Measurements from ENCODE around the gene ATE1. TPM values are rescaled to one million over a fixed set of nuclear protein-coding genes. Genes with fewer than 3 reads are reported as not detected.

The ATE1 gene
- polyA plus RNA-seq, 1 experiment = 17.9 TPM

DNA sequence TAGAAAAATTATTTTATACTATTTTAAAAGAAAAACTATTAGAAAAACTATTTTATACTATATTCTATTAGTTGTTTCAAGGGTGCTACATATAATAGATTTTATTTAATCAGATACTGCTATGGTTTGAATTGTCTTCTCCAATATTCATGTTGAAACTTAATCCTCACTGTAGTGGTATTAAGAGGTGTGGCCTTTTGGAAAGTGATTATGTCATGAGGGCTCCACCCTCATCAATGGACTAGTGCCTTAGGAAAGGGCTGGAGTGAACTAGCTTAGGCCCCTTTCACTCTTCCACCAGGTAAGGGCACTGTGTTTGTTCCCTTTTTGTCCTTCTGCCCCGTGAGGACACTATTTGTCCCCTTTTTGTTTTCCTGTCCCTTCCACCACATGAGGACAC is 111.6 kb downstream of the ATE1 start:
- CTCF ChIA-PET = no interaction called here
- no peak overlapping the region for H3K27ac ChIP-seq (ENCODE audit: low read depth, low read length)
- DNase-seq (ENCODE audit: low read depth, low spot score) = no peak
- H3K4me3 ChIP-seq (ENCODE audit: low read depth, low read length) = no peak overlapping the region
- no peaks in the 10 kb centered on the region for H3K27me3 ChIP-seq (ENCODE audit: control insufficient read depth, insufficient read depth, low read length)
- H3K9me3 ChIP-seq (ENCODE audit: control insufficient read depth, insufficient read depth, low read length) = no peaks in the 10 kb centered on the region; the same call in 1 of the 2 replicates
- POLR2A ChIA-PET = no interaction called here
- TF ChIP-seq, protein P1, sequence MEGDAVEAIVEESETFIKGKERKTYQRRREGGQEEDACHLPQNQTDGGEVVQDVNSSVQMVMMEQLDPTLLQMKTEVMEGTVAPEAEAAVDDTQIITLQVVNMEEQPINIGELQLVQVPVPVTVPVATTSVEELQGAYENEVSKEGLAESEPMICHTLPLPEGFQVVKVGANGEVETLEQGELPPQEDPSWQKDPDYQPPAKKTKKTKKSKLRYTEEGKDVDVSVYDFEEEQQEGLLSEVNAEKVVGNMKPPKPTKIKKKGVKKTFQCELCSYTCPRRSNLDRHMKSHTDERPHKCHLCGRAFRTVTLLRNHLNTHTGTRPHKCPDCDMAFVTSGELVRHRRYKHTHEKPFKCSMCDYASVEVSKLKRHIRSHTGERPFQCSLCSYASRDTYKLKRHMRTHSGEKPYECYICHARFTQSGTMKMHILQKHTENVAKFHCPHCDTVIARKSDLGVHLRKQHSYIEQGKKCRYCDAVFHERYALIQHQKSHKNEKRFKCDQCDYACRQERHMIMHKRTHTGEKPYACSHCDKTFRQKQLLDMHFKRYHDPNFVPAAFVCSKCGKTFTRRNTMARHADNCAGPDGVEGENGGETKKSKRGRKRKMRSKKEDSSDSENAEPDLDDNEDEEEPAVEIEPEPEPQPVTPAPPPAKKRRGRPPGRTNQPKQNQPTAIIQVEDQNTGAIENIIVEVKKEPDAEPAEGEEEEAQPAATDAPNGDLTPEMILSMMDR (IDR thresholded peaks at IDR 0.05; ENCODE audit: low read depth, low read length) = no peak

DNA sequence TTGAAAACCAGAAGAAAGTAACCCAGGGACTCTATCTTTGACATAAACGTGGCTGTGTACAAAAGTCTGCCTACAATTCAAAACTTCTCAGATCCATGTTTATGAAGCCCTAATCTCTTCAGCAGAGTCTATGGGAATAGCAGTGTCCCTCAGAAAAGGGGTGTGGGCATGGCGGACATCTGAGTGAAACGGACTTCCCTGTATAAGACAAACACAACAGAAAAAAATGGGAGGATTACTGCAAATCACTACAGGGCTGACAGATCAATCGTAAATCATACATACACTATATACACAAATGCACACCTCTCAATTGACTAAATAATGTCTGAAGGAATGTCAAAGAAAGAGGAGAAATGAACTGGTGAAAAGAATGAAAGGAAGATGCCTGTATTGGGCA is 114.0 kb downstream of the ATE1 start:
- Histone ChIP-seq H3K27ac (ENCODE audit: low read depth, low read length) (no peak overlapping the region), H3K9me3 (ENCODE audit: control insufficient read depth, insufficient read depth, low read length) (no peaks in the 10 kb centered on the region; the same call in 1 of the 2 replicates), H3K27me3 (ENCODE audit: control insufficient read depth, insufficient read depth, low read length) (no peaks in the 10 kb centered on the region), H3K4me3 (ENCODE audit: low read depth, low read length) (no peak overlapping the region)
- TF ChIP-seq, protein P1 (IDR thresholded peaks at IDR 0.05; ENCODE audit: low read depth, low read length) = no peak
- ChIA-PET CTCF (interaction anchor here (4.3 kb wide), 1 partner anchor 10 kb away, joined by 27 read pairs; no protein-coding TSS in a partner anchor), POLR2A (no interaction called here)
- DNase-seq (ENCODE audit: low read depth, low spot score) = no peak

DNA sequence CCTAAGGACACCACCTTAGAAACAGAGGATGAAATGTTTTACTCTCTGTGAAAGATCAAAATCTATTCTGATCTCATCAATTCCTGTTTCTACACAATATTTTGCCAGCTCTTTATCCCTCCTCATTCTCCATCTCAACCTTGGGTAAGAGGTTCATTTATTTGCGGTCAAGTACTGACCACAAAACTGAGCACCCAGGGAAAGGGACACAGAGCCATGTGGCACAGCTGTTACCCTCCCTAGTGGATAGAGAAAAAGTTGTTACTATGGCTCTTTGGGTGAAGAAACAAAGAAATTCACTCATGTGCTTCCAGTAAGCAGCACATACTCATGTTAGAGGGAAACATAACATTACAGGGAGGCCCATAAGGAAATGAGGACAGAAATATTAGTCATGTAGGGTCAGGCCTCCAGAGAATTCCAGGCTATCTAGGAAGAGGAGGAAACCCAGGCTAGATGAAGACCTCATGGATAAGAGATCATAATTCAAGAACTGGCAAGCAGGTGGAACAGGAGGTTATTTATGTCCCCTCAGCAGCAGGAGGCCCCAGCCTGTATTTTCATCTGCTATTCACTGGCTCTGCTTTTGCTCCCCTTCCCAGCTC is 114.5 kb downstream of the ATE1 start:
- H3K9me3 ChIP-seq (ENCODE audit: control insufficient read depth, insufficient read depth, low read length) = no peaks in the 10 kb centered on the region; the same call in 1 of the 2 replicates
- no peak overlapping the region for H3K27ac ChIP-seq (ENCODE audit: low read depth, low read length)
- H3K27me3 ChIP-seq (ENCODE audit: control insufficient read depth, insufficient read depth, low read length) = no peaks in the 10 kb centered on the region
- ChIA-PET CTCF (interaction anchor here (4.3 kb wide), 1 partner anchor 11 kb away, joined by 27 read pairs; no protein-coding TSS in a partner anchor), POLR2A (no interaction called here)
- TF ChIP-seq, protein P1 (IDR thresholded peaks at IDR 0.05; ENCODE audit: low read depth, low read length) = no peak
- no peak overlapping the region for H3K4me3 ChIP-seq (ENCODE audit: low read depth, low read length)
- no peak for DNase-seq (ENCODE audit: low read depth, low spot score)

DNA sequence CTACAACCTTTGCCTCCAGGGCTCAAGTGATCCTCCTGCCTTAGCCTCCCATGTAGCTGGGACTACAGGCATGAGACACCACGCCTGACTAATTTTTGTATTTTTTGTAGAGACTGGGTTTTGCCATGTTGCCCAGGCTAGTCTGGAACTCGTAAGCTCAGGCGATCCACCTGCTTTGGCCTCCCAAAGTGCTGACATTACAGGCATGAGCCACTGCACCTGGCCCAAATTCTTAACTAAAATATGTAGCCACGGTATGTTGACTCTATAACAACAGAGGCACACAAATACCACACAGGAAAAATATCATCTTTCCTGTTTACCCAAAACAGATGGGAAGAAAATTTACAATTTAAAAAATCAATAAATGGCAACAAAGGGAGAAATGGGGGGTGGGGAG is 115.8 kb downstream of the ATE1 start:
- H3K27me3 ChIP-seq (ENCODE audit: control insufficient read depth, insufficient read depth, low read length) = no peaks in the 10 kb centered on the region
- CTCF ChIA-PET = interaction anchor here (4.3 kb wide), 1 partner anchor 12 kb away, joined by 27 read pairs; no protein-coding TSS in a partner anchor
- no peak overlapping the region for H3K27ac ChIP-seq (ENCODE audit: low read depth, low read length)
- POLR2A ChIA-PET = no interaction called here
- no peaks in the 10 kb centered on the region; the same call in 1 of the 2 replicates for H3K9me3 ChIP-seq (ENCODE audit: control insufficient read depth, insufficient read depth, low read length)
- no peak for DNase-seq (ENCODE audit: low read depth, low spot score)
- H3K4me3 ChIP-seq (ENCODE audit: low read depth, low read length) = no peak overlapping the region
- TF ChIP-seq, protein P1 (IDR thresholded peaks at IDR 0.05; ENCODE audit: low read depth, low read length) = no peak

DNA sequence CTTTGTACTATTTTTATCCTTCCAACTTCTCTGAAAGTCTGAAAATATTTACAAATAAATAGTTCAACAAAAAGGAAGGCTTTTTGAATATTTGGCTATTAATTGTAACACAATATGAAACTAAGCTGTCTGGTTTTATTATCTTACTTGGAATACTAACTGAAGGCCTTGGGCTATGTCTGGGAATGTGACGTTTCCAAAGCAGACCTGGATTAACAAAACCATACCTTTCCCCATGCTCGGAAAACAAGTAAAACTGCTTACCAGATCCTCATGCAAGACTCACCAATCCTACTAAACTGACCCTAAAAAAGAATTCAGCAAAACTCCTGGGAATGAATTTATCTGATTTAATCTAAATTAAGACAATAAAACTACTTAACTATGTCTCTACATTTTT is 116.4 kb downstream of the ATE1 start:
- no peak for DNase-seq (ENCODE audit: low read depth, low spot score)
- POLR2A ChIA-PET = no interaction called here
- Histone ChIP-seq H3K27ac (ENCODE audit: low read depth, low read length) (no peak overlapping the region), H3K27me3 (ENCODE audit: control insufficient read depth, insufficient read depth, low read length) (no peaks in the 10 kb centered on the region), H3K4me3 (ENCODE audit: low read depth, low read length) (no peak overlapping the region), H3K9me3 (ENCODE audit: control insufficient read depth, insufficient read depth, low read length) (no peaks in the 10 kb centered on the region; the same call in 1 of the 2 replicates)
- CTCF ChIA-PET = interaction anchor here (4.3 kb wide), 1 partner anchor 13 kb away, joined by 27 read pairs; no protein-coding TSS in a partner anchor
- TF ChIP-seq, protein P1 (IDR thresholded peaks at IDR 0.05; ENCODE audit: low read depth, low read length) = no peak
